Stimulated activated CD4-positive, alpha-beta T cell treated with anti-CD3 and anti-CD28 coated beads, Interleukin-12 subunit alpha, Interleukin-12 subunit beta, amount 100 ng/mL, for 4 hours (primary cell): Measurements from ENCODE around the gene PRDM2.
"Not testable (repeated sequence)": the region's sequence is repeated elsewhere in the genome, so short reads cannot be mapped to it uniquely, and the experiment has no call there.

ENCODE experiments used
- DNase-seq: peaks from one replicate; pipeline ENCODE4 v3.0.0-alpha.2; 2020

PRDM2 gene

GRCh38 chr1:13702425-13703127, 2.6 kb downstream of the PRDM2 start:
- peak; percentile 24 for DNase-seq

GRCh38 chr1:13703128-13703513, 3.1 kb downstream of the PRDM2 start:
- DNase-seq, result no peak

GRCh38 chr1:13703558-13704490, 3.8 kb downstream of the PRDM2 start:
- DNase-seq, result no peak

- DNase-seq, result no peak
Measured at GRCh38 chr1:13706046-13706445, 6.1 kb downstream of the PRDM2 start.

- no peak for DNase-seq
Measured at GRCh38 chr1:13707164-13707563, 7.2 kb downstream of the PRDM2 start.

- no peak for DNase-seq
Measured at GRCh38 chr1:13708380-13708982, 8.5 kb downstream of the PRDM2 start.

GRCh38 chr1:13710086-13710485, 10.1 kb downstream of the PRDM2 start:
- DNase-seq, result no peak

- DNase-seq, result no peak
Measured at GRCh38 chr1:13714851-13715250, 14.9 kb downstream of the PRDM2 start.

- not testable (repeated sequence) for DNase-seq
Measured at GRCh38 chr1:13715616-13716287, 15.8 kb downstream of the PRDM2 start.

GRCh38 chr1:13722808-13723360, 22.9 kb downstream of the PRDM2 start:
- no peak for DNase-seq

GRCh38 chr1:13723810-13724209, 23.8 kb downstream of the PRDM2 start:
- no peak for DNase-seq

GRCh38 chr1:13725714-13726175, 25.8 kb downstream of the PRDM2 start:
- DNase-seq, result peak; percentile 23

- no peak for DNase-seq
Measured at GRCh38 chr1:13728091-13728715, 28.2 kb downstream of the PRDM2 start.

GRCh38 chr1:13730291-13730690, 30.3 kb downstream of the PRDM2 start:
- no peak for DNase-seq

GRCh38 chr1:13730751-13731482, 30.9 kb downstream of the PRDM2 start:
- DNase-seq, result peak; percentile 62

- DNase-seq, result no peak
Measured at GRCh38 chr1:13731897-13732296, 31.9 kb downstream of the PRDM2 start.

GRCh38 chr1:13732971-13733667, 33.1 kb downstream of the PRDM2 start:
- DNase-seq, result no peak

GRCh38 chr1:13733711-13734110, 33.7 kb downstream of the PRDM2 start:
- DNase-seq, result no peak

- no peak for DNase-seq
Measured at GRCh38 chr1:13735168-13735930, 35.4 kb downstream of the PRDM2 start.

- DNase-seq, result no peak
Measured at GRCh38 chr1:13737398-13737797, 37.4 kb downstream of the PRDM2 start.
